Activated CD4-positive, alpha-beta T cell treated with anti-CD3 and anti-CD28 coated beads, Interleukin-2, amount 50 U/mL, for 24 hours (primary cell): ENCODE data around the gene DBN1.

ENCODE experiments used
- DNase-seq, 2 donors: peaks; one replicate each; pipeline ENCODE4 v3.0.0-alpha.2; 2020; ENCODE audit warnings: low read depth in 1 of 2, low spot score in 1 of 2

Gene DBN1

GRCh38 chr5:177505075-177505474 is 31.6 kb upstream of the DBN1 start:
- no peak for DNase-seq

GRCh38 chr5:177504086-177505056 is 30.9 kb upstream of the DBN1 start:
- DNase-seq, result no peak

GRCh38 chr5:177503351-177504085 is 30.1 kb upstream of the DBN1 start:
- no peak for DNase-seq

GRCh38 chr5:177502886-177503285 is 29.5 kb upstream of the DBN1 start:
- DNase-seq, result no peak

GRCh38 chr5:177501874-177502678 is 28.6 kb upstream of the DBN1 start:
- DNase-seq, result no peak

GRCh38 chr5:177500685-177501522 is 27.5 kb upstream of the DBN1 start:
- DNase-seq, result peak; percentile 74 to 75

GRCh38 chr5:177499842-177500241 is 26.4 kb upstream of the DBN1 start:
- DNase-seq, result no peak

- no peak for DNase-seq
Measured at GRCh38 chr5:177498013-177498787, 24.8 kb upstream of the DBN1 start.

GRCh38 chr5:177497292-177498012 is 24.0 kb upstream of the DBN1 start, which contains the start of gene PDLIM7:
TSS of gene PDLIM7 (minus strand) at chr5:177497604. CDS start at chr5:177496512, 1,092 bp downstream.
- peak; percentile 88 to 90 for DNase-seq

- no peak for DNase-seq
Measured at GRCh38 chr5:177496727-177497291, 23.4 kb upstream of the DBN1 start.

- DNase-seq, result no peak
Measured at GRCh38 chr5:177496070-177496726, 22.8 kb upstream of the DBN1 start.

- DNase-seq, result no peak
Measured at GRCh38 chr5:177495243-177496060, 22.0 kb upstream of the DBN1 start.

- no peak for DNase-seq
Measured at GRCh38 chr5:177494346-177495195, 21.1 kb upstream of the DBN1 start.

- DNase-seq, result no peak
Measured at GRCh38 chr5:177493795-177494345, 20.4 kb upstream of the DBN1 start.

- no peak for DNase-seq
Measured at GRCh38 chr5:177492841-177493240, 19.4 kb upstream of the DBN1 start.
